HG02870 (cell line): ENCODE measurements around the gene PTPRT.

Source experiments
- ATAC-seq: cut with Tn5 transposase; IDR thresholded peaks from one replicate; pipeline ENCODE4 v1.9.1; 2021; ENCODE audit warnings: mild to moderate bottlenecking, moderate library complexity; ENCODE audit not compliant: unreplicated experiment

The PTPRT gene

GRCh38 chr20:42646250-42646649 lies 543.5 kb downstream of the PTPRT start:
- no peak for ATAC-seq

- ATAC-seq, result no peak
These were observed 547.8 kb downstream of the PTPRT start for GRCh38 chr20:42641886-42642285.

- ATAC-seq, result no peak
These were observed 550.6 kb downstream of the PTPRT start for GRCh38 chr20:42639140-42639539.

- ATAC-seq, result no peak
These were observed 553.9 kb downstream of the PTPRT start for GRCh38 chr20:42635699-42636411.

GRCh38 chr20:42634156-42634555 lies 555.5 kb downstream of the PTPRT start:
- no peak for ATAC-seq

- ATAC-seq, result no peak
These were observed 561.0 kb downstream of the PTPRT start for GRCh38 chr20:42628683-42629082.

GRCh38 chr20:42613076-42613475 lies 576.6 kb downstream of the PTPRT start:
- ATAC-seq, result no peak

GRCh38 chr20:42611889-42612837 lies 577.5 kb downstream of the PTPRT start:
- ATAC-seq, result no peak

GRCh38 chr20:42611423-42611822 lies 578.3 kb downstream of the PTPRT start:
- no peak for ATAC-seq

- no peak for ATAC-seq
These were observed 579.6 kb downstream of the PTPRT start for GRCh38 chr20:42610070-42610469.

- ATAC-seq, result no peak
These were observed 580.1 kb downstream of the PTPRT start for GRCh38 chr20:42609618-42610017.

GRCh38 chr20:42604998-42605956 lies 584.4 kb downstream of the PTPRT start:
- ATAC-seq, result no peak

GRCh38 chr20:42603655-42604054 lies 586.1 kb downstream of the PTPRT start:
- no peak for ATAC-seq

GRCh38 chr20:42598581-42598980 lies 591.1 kb downstream of the PTPRT start:
- no peak for ATAC-seq

GRCh38 chr20:42595625-42596024 lies 594.1 kb downstream of the PTPRT start:
- ATAC-seq, result no peak

- no peak for ATAC-seq
These were observed 595.0 kb downstream of the PTPRT start for GRCh38 chr20:42594659-42595058.

- ATAC-seq, result no peak
These were observed 595.7 kb downstream of the PTPRT start for GRCh38 chr20:42594011-42594410.

GRCh38 chr20:42589976-42590639 lies 599.6 kb downstream of the PTPRT start:
- ATAC-seq, result no peak

- ATAC-seq, result no peak
These were observed 600.9 kb downstream of the PTPRT start for GRCh38 chr20:42588847-42589246.

- no peak for ATAC-seq
These were observed 602.3 kb downstream of the PTPRT start for GRCh38 chr20:42587427-42587826.
